HEK293T (cell line): ENCODE data around the gene ACTRT2.

Experiments
- BHLHE40 ChIP-seq: fragments of 450-650 bp; IDR thresholded peaks from 2 replicates; pipeline ENCODE4 v1.6.1; 2016; ENCODE audit warnings: mild to moderate bottlenecking, moderate library complexity, borderline replicate concordance
- NFRKB ChIP-seq: fragments of 450-650 bp; IDR thresholded peaks from 2 replicates; pipeline ENCODE4 v1.6.1; 2016; ENCODE audit warnings: mild to moderate bottlenecking, moderate library complexity
- SUZ12 ChIP-seq: fragments of 450-650 bp; IDR thresholded peaks from 2 replicates; pipeline ENCODE4 v1.6.1; 2016; ENCODE audit warnings: mild to moderate bottlenecking
- TARDBP ChIP-seq: fragments of 450-650 bp; IDR thresholded peaks from 2 replicates; pipeline ENCODE4 v1.6.1; 2016

DNA sequence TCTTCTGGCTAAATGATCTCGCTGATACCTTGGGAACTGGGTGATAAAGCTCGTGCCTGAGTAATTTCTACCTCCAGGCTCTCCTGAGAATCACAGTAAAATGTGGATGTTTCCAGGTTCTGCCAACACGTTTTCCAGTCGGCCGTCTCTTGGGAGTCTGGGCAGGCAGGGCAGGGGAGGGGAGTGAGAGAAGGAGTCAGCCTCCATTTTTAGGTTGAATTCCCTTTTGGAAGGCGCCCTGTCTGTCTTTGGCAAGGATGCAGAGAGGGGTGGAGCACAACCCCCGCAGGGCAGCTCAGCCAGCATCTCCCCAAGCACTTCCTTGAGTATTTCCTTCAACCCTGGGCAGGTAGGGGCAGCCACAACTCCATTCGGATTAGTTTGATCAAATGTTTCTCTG, 15.5 kb upstream of the ACTRT2 start:
- no peak for TF ChIP-seq BHLHE40
- no peak for TF ChIP-seq SUZ12
- no peak for TF ChIP-seq TARDBP
- no peak for TF ChIP-seq NFRKB
